GM23338 (cell line): ENCODE measurements around the gene DHFR. TPM values are rescaled to one million over a fixed set of nuclear protein-coding genes. Genes with fewer than 3 reads are reported as not detected.

Experiments
- ATAC-seq: fragments of 200-7000 bp; cut with Tn5 transposase; 3 replicates; pipeline ENCODE4 v1.9.1; 2020
- DNase-seq: peaks from one replicate; pipeline ENCODE4 v3.0.0-alpha.2; 2015; ENCODE audit warnings: low spot score
- H2AFZ ChIP-seq: fragments of 200-600 bp; sonication (generic); 2 replicates; pipeline ENCODE4 v1.8.0; 2016; ENCODE audit warnings: antibody characterized with exemption, mild to moderate bottlenecking, moderate library complexity
- H3F3A ChIP-seq: fragments of 200-600 bp; sonication (generic); replicated peaks from 2 replicates; pipeline ENCODE4 v1.8.0; 2017; ENCODE audit warnings: antibody characterized with exemption, mixed run types, low read depth
- H3K27ac ChIP-seq: fragments of 200-600 bp; sonication (generic); 2 replicates; pipeline ENCODE4 v1.6.1; 2016; ENCODE audit warnings: low read depth
- H3K27me3 ChIP-seq: fragments of 200-600 bp; sonication (generic); 2 replicates; pipeline ENCODE4 v1.8.0; 2016; ENCODE audit warnings: mild to moderate bottlenecking, mixed run types, moderate library complexity; ENCODE audit not compliant: insufficient read depth
- H3K36me3 ChIP-seq: fragments of 200-600 bp; sonication (generic); 2 replicates; pipeline ENCODE4 v1.8.0; 2016; ENCODE audit warnings: mild to moderate bottlenecking; ENCODE audit not compliant: insufficient read depth
- H3K4me1 ChIP-seq: fragments of 200-600 bp; sonication (generic); 2 replicates; pipeline ENCODE4 v1.8.0; 2016; ENCODE audit warnings: mild to moderate bottlenecking, moderate library complexity; ENCODE audit not compliant: insufficient read depth
- H3K4me2 ChIP-seq: fragments of 200-600 bp; sonication (generic); 2 replicates; pipeline ENCODE4 v1.7.1; 2017; ENCODE audit warnings: mixed run types
- H3K4me3 ChIP-seq: fragments of 200-600 bp; sonication (generic); 2 replicates; pipeline ENCODE4 v1.6.1; 2016; ENCODE audit warnings: mixed run types
- H3K79me2 ChIP-seq: fragments of 200-600 bp; sonication (generic); replicated peaks from 2 replicates; pipeline ENCODE4 v1.8.0; 2017; ENCODE audit warnings: mild to moderate bottlenecking; ENCODE audit not compliant: insufficient read depth
- H3K9me2 ChIP-seq: fragments of 200-600 bp; sonication (generic); 2 replicates; pipeline ENCODE4 v1.8.0; 2017; ENCODE audit not compliant: insufficient read depth
- H4K20me1 ChIP-seq: fragments of 200-600 bp; sonication (generic); replicated peaks from 2 replicates; pipeline ENCODE4 v1.8.0; 2017; ENCODE audit warnings: mild to moderate bottlenecking; ENCODE audit not compliant: insufficient read depth
- H3K27ac Mint-ChIP-seq: 2 replicates; pipeline ENCODE4 v1.8.0; 2020; ENCODE audit warnings: inconsistent platforms, mild to moderate bottlenecking, moderate library complexity, mixed read lengths
- H3K27me3 Mint-ChIP-seq: 3 replicates; pipeline ENCODE4 v1.8.0; 2022; ENCODE audit warnings: low read depth, mild to moderate bottlenecking, moderate library complexity, mixed read lengths, inconsistent platforms; ENCODE audit not compliant: insufficient read depth, poor library complexity
- H3K36me3 Mint-ChIP-seq: 3 replicates; pipeline ENCODE4 v1.8.0; 2021; ENCODE audit warnings: low read depth, mild to moderate bottlenecking, inconsistent platforms, moderate library complexity, mixed read lengths
- H3K4me1 Mint-ChIP-seq: 3 replicates; pipeline ENCODE4 v1.8.0; 2020; ENCODE audit warnings: mild to moderate bottlenecking, inconsistent platforms, mixed read lengths
- H3K4me3 Mint-ChIP-seq: 3 replicates; pipeline ENCODE4 v1.8.0; 2021; ENCODE audit warnings: moderate library complexity, mild to moderate bottlenecking, inconsistent platforms, mixed read lengths
- H3K9me3 Mint-ChIP-seq: 3 replicates; pipeline ENCODE4 v1.8.0; 2020; ENCODE audit warnings: moderate library complexity, mild to moderate bottlenecking, inconsistent platforms, mixed read lengths
- CREB1 ChIP-seq: fragments of 250-450 bp; sonication (Bioruptor Pico); IDR thresholded peaks from 2 replicates; pipeline ENCODE4 v1.5.0; 2020; ENCODE audit warnings: low read depth, mild to moderate bottlenecking, moderate library complexity
- CTCF ChIP-seq, 2 experiments: fragments of 200-600 bp in 1 of 2; sonication (generic) in 1 of 2; conservative IDR thresholded peaks; 2 replicates each; pipeline versions ENCODE4 v1.5.1 to v1.6.1; 2016 to 2017; ENCODE audit warnings: antibody characterized with exemption in 2 of 2, low read depth in 2 of 2, mild to moderate bottlenecking in 2 of 2, moderate library complexity in 1 of 2
- EZH2phosphoT487 ChIP-seq: fragments of 200-600 bp; sonication (generic); IDR thresholded peaks from one replicate; pipeline ENCODE4 v1.8.1; 2018; ENCODE audit warnings: antibody characterized with exemption; ENCODE audit not compliant: unreplicated experiment
- JUNB ChIP-seq: IDR thresholded peaks from one replicate; pipeline ENCODE4 v1.6.1; 2016; ENCODE audit warnings: antibody characterized with exemption; ENCODE audit not compliant: unreplicated experiment
- POLR2AphosphoS5 ChIP-seq: IDR thresholded peaks from 2 replicates; pipeline ENCODE4 v1.6.1; 2016; ENCODE audit warnings: antibody characterized with exemption, low read depth
- STAT1 ChIP-seq: IDR thresholded peaks from one replicate; pipeline ENCODE4 v1.6.1; 2016; ENCODE audit warnings: antibody characterized with exemption; ENCODE audit not compliant: unreplicated experiment
- ZNF114 ChIP-seq: fragments of 250-450 bp; sonication (Bioruptor Pico); IDR thresholded peaks from 2 replicates; pipeline ENCODE4 v1.5.0; 2020; ENCODE audit warnings: mild to moderate bottlenecking, moderate library complexity
- polyA plus RNA-seq: library from polyadenylated mRNA; unstranded; fragments of >200 nt; fragmentation: Nextera tagmentation; extraction: Ambion mirVana; gene quantifications from 2 replicates; pipeline ENCODE4 v1.2.1, GENCODE V29; 2016
- total RNA-seq: library from RNA; depleted of rRNA; stranded (reverse); fragments of >200 nt; shearing (Covaris generic); gene quantifications from 2 replicates; pipeline ENCODE4 v1.2.3, GENCODE V29; 2014
- TF ChIP-seq, protein P1 (sequence below): IDR thresholded peaks from one replicate; pipeline ENCODE4 v1.6.1; 2018; ENCODE audit warnings: antibody characterized with exemption; ENCODE audit not compliant: unreplicated experiment
- TF ChIP-seq, protein P2 (sequence below): fragments of 250-450 bp; sonication (Bioruptor Pico); IDR thresholded peaks from 2 replicates; pipeline ENCODE4 v1.5.0; 2020; ENCODE audit warnings: mild to moderate bottlenecking, moderate library complexity

DHFR gene
- total and polyA plus RNA-seq, 2 experiments from 2014 or later = 56.2 to 95.6 TPM

DNA sequence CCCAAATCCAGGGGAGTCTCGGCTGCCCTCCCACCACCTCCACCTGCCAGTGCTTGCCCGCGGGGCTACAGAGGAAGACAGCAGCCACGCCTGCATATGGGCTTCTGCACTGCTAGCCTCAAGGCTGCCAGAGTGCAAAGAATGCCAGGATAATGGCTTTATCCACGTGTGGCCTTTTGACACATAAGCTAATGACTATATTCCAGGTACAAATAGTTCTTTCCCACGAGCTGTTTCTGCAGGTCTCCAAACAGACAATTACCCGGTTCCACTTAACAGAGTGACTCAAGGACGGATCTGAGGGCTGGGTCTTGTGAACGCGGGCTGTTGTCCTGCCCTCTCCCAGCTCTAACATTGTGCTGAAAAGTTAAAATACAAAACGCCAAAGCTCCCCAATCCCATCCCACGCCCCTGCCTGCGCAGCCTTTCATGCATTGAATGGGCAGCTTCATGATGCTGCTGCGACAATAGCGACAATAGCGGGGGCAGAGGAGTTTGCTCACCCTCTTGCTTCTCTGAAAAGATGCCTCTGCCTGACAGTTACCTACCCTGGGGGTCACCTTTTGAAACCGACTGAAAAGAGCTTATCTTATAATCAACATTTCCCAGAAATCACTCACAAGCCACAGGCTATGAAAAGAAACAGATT is 39.4 kb downstream of the DHFR start (continued):
- no peak for TF ChIP-seq CREB1 (CRISPR knock-in tag)

DNA sequence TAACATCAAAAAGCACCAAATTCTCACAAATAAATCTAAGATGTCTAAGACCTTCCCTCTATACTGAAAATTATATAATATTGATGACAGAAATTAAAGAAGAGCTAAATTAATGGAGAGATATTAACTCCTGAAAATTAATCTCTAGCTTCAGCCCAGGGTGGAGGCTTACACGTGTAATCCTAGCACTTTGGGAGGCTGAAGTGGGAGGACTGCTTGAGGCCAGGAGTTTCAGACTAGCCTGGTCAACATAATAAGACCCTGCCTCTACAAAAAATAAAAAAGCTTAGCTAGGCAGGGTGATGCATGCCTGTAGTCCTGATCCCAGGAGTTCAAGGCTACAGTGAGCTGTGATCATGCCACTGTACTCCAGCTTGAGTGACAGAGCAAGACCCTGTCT is 45.1 kb downstream of the DHFR start:
- DNase-seq (no peak), ATAC-seq (no peak)
- H3K27ac Mint-ChIP-seq = no peak overlapping the region
- TF ChIP-seq POLR2AphosphoS5 (no peak), CTCF (conservative IDR thresholded peaks at IDR 0.05; ENCODE audit: low read depth in 2 of 2) (no peak), STAT1 (no peak), EZH2phosphoT487 (no peak), JUNB (no peak), ZNF114 (CRISPR knock-in tag) (no peak)
- TF ChIP-seq, protein P1, sequence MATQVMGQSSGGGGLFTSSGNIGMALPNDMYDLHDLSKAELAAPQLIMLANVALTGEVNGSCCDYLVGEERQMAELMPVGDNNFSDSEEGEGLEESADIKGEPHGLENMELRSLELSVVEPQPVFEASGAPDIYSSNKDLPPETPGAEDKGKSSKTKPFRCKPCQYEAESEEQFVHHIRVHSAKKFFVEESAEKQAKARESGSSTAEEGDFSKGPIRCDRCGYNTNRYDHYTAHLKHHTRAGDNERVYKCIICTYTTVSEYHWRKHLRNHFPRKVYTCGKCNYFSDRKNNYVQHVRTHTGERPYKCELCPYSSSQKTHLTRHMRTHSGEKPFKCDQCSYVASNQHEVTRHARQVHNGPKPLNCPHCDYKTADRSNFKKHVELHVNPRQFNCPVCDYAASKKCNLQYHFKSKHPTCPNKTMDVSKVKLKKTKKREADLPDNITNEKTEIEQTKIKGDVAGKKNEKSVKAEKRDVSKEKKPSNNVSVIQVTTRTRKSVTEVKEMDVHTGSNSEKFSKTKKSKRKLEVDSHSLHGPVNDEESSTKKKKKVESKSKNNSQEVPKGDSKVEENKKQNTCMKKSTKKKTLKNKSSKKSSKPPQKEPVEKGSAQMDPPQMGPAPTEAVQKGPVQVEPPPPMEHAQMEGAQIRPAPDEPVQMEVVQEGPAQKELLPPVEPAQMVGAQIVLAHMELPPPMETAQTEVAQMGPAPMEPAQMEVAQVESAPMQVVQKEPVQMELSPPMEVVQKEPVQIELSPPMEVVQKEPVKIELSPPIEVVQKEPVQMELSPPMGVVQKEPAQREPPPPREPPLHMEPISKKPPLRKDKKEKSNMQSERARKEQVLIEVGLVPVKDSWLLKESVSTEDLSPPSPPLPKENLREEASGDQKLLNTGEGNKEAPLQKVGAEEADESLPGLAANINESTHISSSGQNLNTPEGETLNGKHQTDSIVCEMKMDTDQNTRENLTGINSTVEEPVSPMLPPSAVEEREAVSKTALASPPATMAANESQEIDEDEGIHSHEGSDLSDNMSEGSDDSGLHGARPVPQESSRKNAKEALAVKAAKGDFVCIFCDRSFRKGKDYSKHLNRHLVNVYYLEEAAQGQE = no peak
- TF ChIP-seq, protein P2, sequence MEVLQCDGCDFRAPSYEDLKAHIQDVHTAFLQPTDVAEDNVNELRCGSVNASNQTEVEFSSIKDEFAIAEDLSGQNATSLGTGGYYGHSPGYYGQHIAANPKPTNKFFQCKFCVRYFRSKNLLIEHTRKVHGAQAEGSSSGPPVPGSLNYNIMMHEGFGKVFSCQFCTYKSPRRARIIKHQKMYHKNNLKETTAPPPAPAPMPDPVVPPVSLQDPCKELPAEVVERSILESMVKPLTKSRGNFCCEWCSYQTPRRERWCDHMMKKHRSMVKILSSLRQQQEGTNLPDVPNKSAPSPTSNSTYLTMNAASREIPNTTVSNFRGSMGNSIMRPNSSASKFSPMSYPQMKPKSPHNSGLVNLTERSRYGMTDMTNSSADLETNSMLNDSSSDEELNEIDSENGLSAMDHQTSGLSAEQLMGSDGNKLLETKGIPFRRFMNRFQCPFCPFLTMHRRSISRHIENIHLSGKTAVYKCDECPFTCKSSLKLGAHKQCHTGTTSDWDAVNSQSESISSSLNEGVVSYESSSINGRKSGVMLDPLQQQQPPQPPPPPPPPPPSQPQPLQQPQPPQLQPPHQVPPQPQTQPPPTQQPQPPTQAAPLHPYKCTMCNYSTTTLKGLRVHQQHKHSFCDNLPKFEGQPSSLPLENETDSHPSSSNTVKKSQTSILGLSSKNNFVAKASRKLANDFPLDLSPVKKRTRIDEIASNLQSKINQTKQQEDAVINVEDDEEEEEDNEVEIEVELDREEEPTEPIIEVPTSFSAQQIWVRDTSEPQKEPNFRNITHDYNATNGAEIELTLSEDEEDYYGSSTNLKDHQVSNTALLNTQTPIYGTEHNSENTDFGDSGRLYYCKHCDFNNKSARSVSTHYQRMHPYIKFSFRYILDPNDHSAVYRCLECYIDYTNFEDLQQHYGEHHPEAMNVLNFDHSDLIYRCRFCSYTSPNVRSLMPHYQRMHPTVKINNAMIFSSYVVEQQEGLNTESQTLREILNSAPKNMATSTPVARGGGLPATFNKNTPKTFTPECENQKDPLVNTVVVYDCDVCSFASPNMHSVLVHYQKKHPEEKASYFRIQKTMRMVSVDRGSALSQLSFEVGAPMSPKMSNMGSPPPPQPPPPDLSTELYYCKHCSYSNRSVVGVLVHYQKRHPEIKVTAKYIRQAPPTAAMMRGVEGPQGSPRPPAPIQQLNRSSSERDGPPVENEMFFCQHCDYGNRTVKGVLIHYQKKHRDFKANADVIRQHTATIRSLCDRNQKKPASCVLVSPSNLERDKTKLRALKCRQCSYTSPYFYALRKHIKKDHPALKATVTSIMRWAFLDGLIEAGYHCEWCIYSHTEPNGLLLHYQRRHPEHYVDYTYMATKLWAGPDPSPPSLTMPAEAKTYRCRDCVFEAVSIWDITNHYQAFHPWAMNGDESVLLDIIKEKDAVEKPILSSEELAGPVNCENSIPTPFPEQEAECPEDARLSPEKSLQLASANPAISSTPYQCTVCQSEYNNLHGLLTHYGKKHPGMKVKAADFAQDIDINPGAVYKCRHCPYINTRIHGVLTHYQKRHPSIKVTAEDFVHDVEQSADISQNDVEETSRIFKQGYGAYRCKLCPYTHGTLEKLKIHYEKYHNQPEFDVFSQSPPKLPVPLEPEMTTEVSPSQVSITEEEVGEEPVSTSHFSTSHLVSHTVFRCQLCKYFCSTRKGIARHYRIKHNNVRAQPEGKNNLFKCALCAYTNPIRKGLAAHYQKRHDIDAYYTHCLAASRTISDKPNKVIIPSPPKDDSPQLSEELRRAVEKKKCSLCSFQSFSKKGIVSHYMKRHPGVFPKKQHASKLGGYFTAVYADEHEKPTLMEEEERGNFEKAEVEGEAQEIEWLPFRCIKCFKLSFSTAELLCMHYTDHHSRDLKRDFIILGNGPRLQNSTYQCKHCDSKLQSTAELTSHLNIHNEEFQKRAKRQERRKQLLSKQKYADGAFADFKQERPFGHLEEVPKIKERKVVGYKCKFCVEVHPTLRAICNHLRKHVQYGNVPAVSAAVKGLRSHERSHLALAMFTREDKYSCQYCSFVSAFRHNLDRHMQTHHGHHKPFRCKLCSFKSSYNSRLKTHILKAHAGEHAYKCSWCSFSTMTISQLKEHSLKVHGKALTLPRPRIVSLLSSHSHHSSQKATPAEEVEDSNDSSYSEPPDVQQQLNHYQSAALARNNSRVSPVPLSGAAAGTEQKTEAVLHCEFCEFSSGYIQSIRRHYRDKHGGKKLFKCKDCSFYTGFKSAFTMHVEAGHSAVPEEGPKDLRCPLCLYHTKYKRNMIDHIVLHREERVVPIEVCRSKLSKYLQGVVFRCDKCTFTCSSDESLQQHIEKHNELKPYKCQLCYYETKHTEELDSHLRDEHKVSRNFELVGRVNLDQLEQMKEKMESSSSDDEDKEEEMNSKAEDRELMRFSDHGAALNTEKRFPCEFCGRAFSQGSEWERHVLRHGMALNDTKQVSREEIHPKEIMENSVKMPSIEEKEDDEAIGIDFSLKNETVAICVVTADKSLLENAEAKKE (CRISPR knock-in tag) = no peak
- peaks cover 1% of the 10 kb centered on the region for H3K27me3 Mint-ChIP-seq
- no peaks in the 10 kb centered on the region for H3K79me2 ChIP-seq
- no peaks in the 10 kb centered on the region for H3F3A ChIP-seq
- H3K4me3 Mint-ChIP-seq = no peak overlapping the region
- H3K9me3 Mint-ChIP-seq = no peaks in the 10 kb centered on the region
- H4K20me1 ChIP-seq = no peaks in the 10 kb centered on the region
- no peaks in the 10 kb centered on the region for H3K36me3 ChIP-seq
- no peak overlapping the region for H3K27ac ChIP-seq
- no peaks in the 10 kb centered on the region for H3K4me1 ChIP-seq
- H3K4me1 Mint-ChIP-seq = no peaks in the 10 kb centered on the region
- H3K4me3 ChIP-seq = no peak overlapping the region
- no peak overlapping the region for H2AFZ ChIP-seq
- no peak overlapping the region for H3K4me2 ChIP-seq
- no peaks in the 10 kb centered on the region for H3K36me3 Mint-ChIP-seq
- H3K9me2 ChIP-seq = no peaks in the 10 kb centered on the region; the same call in 1 of the 2 replicates
- H3K27me3 ChIP-seq = no peaks in the 10 kb centered on the region
